ENCODE results near the gene UGGT1.

The UGGT1 gene

GRCh38 chr2:128076461-128077106 is 14.4 kb upstream of the UGGT1 start:
- Histone ChIP-seq H3K4me3 (ENCODE audit: low read length in 2 of 2) (no peak overlapping the region), H3K27ac (replicated peaks; ENCODE audit: low read length) (no peak overlapping the region), H3K18ac (ENCODE audit: low read length) (no peak overlapping the region), H4K91ac (ENCODE audit: low read depth, low read length, poor library complexity) (no peak overlapping the region), H3K9me3 (replicated peaks in 1 of 2; ENCODE audit: control insufficient read depth in 2 of 2, insufficient read depth in 1 of 2, low read depth in 1 of 2, low read length in 2 of 2) (no peaks in the 10 kb centered on the region), H2BK15ac (ENCODE audit: low read length) (no peak overlapping the region), H3K14ac (ENCODE audit: low read length) (no peak overlapping the region), H3K23ac (ENCODE audit: low read depth, low read length, poor library complexity) (no peak overlapping the region), H3K4me2 (ENCODE audit: insufficient read depth, low read length, poor library complexity, severe bottlenecking) (no peak overlapping the region), H2AK5ac (ENCODE audit: low read depth, low read length) (no peak overlapping the region), H3K27me3 (ENCODE audit: control insufficient read depth in 3 of 3, insufficient read depth in 3 of 3, low read depth in 1 of 3, low read length in 3 of 3) (peaks cover 0 to 5% (median 0%) of the 10 kb centered on the region in 3 experiments), H3K4ac (ENCODE audit: low read length) (no peak overlapping the region), H4K8ac (ENCODE audit: low read depth, low read length) (no peak overlapping the region), H3K9ac (ENCODE audit: low read depth, low read length, poor library complexity) (no peak overlapping the region), H2BK5ac (ENCODE audit: low read length) (no peak overlapping the region), H3K79me1 (ENCODE audit: low read depth, low read length) (no peaks in the 10 kb centered on the region), H3K36me3 (replicated peaks in 1 of 2; ENCODE audit: control insufficient read depth in 2 of 2, insufficient read depth in 2 of 2, low read length in 2 of 2) (no peaks in the 10 kb centered on the region), H2BK12ac (ENCODE audit: low read length) (no peak overlapping the region), H2BK120ac (ENCODE audit: low read depth, low read length) (no peak overlapping the region), H2AFZ (ENCODE audit: low read length) (no peak overlapping the region), H3K4me1 (ENCODE audit: control insufficient read depth in 2 of 2, insufficient read depth in 1 of 2, low read depth in 1 of 2, low read length in 2 of 2) (no peaks in the 10 kb centered on the region)
- DNase-seq (ENCODE audit: low spot score): no peak
- no CpG with 5 or more reads among the region's 7 CpGs for WGBS, 2 donors (ENCODE audit: extremely low coverage in 2 of 2, insufficient read length in 2 of 2, insufficient replicate concordance in 1 of 2)

GRCh38 chr2:128084757-128085156 is 6.2 kb upstream of the UGGT1 start:
- Histone ChIP-seq H3K4ac (ENCODE audit: low read length) (no peak overlapping the region), H2BK15ac (ENCODE audit: low read length) (no peak overlapping the region), H3K27ac (replicated peaks; ENCODE audit: low read length) (no peak overlapping the region), H2AFZ (ENCODE audit: low read length) (no peak overlapping the region), H3K4me3 (ENCODE audit: low read length in 2 of 2) (no peak overlapping the region), H2AK5ac (ENCODE audit: low read depth, low read length) (no peak overlapping the region), H3K27me3 (ENCODE audit: control insufficient read depth in 3 of 3, insufficient read depth in 3 of 3, low read depth in 1 of 3, low read length in 3 of 3) (peaks cover 0 to 5% (median 0%) of the 10 kb centered on the region in 3 experiments), H2BK5ac (ENCODE audit: low read length) (no peak overlapping the region), H2BK120ac (ENCODE audit: low read depth, low read length) (no peak overlapping the region), H4K8ac (ENCODE audit: low read depth, low read length) (no peak overlapping the region), H3K18ac (ENCODE audit: low read length) (no peak overlapping the region), H3K4me2 (ENCODE audit: insufficient read depth, low read length, poor library complexity, severe bottlenecking) (no peak overlapping the region), H3K9me3 (replicated peaks in 1 of 2; ENCODE audit: control insufficient read depth in 2 of 2, insufficient read depth in 1 of 2, low read depth in 1 of 2, low read length in 2 of 2) (peaks cover 0 to 3% of the 10 kb centered on the region in 2 donors), H3K79me1 (ENCODE audit: low read depth, low read length) (no peaks in the 10 kb centered on the region), H2BK12ac (ENCODE audit: low read length) (no peak overlapping the region), H4K91ac (ENCODE audit: low read depth, low read length, poor library complexity) (no peak overlapping the region), H3K36me3 (replicated peaks in 1 of 2; ENCODE audit: control insufficient read depth in 2 of 2, insufficient read depth in 2 of 2, low read length in 2 of 2) (no peaks in the 10 kb centered on the region), H3K14ac (ENCODE audit: low read length) (no peak overlapping the region), H3K23ac (ENCODE audit: low read depth, low read length, poor library complexity) (no peak overlapping the region), H3K4me1 (ENCODE audit: control insufficient read depth in 2 of 2, insufficient read depth in 1 of 2, low read depth in 1 of 2, low read length in 2 of 2) (no peaks in the 10 kb centered on the region), H3K9ac (ENCODE audit: low read depth, low read length, poor library complexity) (no peak overlapping the region)
- no peak for DNase-seq (ENCODE audit: low spot score)
- WGBS, 2 donors (ENCODE audit: extremely low coverage in 2 of 2, insufficient read length in 2 of 2, insufficient replicate concordance in 1 of 2): no CpG with 5 or more reads among the region's 5 CpGs

- DNase-seq (ENCODE audit: low spot score): no peak
Measured at GRCh38 chr2:128086244-128086643, 4.8 kb upstream of the UGGT1 start.

GRCh38 chr2:128090575-128090944 is 440 bp upstream of the UGGT1 start:
- Histone ChIP-seq H3K27ac (replicated peaks; ENCODE audit: low read length) (no peak overlapping the region), H2BK5ac (ENCODE audit: low read length) (no peak overlapping the region), H2BK120ac (ENCODE audit: low read depth, low read length) (no peak overlapping the region), H2AFZ (ENCODE audit: low read length) (peak overlapping the region; percentile 90), H4K8ac (ENCODE audit: low read depth, low read length) (no peak overlapping the region), H2AK5ac (ENCODE audit: low read depth, low read length) (no peak overlapping the region), H3K27me3 (ENCODE audit: control insufficient read depth in 3 of 3, insufficient read depth in 3 of 3, low read depth in 1 of 3, low read length in 3 of 3) (no peaks in the 10 kb centered on the region), H3K9me3 (replicated peaks in 1 of 2; ENCODE audit: control insufficient read depth in 2 of 2, insufficient read depth in 1 of 2, low read depth in 1 of 2, low read length in 2 of 2) (no peaks in the 10 kb centered on the region), H3K36me3 (replicated peaks in 1 of 2; ENCODE audit: control insufficient read depth in 2 of 2, insufficient read depth in 2 of 2, low read length in 2 of 2) (peaks cover 2 to 15% of the 10 kb centered on the region in 2 donors), H3K23ac (ENCODE audit: low read depth, low read length, poor library complexity) (no peak overlapping the region), H3K9ac (ENCODE audit: low read depth, low read length, poor library complexity) (no peak overlapping the region), H3K4me3 (ENCODE audit: low read length in 2 of 2) (peak overlapping the region; percentile 83 to 93), H2BK15ac (ENCODE audit: low read length) (no peak overlapping the region), H3K4me2 (ENCODE audit: insufficient read depth, low read length, poor library complexity, severe bottlenecking) (peak overlapping the region; percentile 43), H3K4me1 (ENCODE audit: control insufficient read depth in 2 of 2, insufficient read depth in 1 of 2, low read depth in 1 of 2, low read length in 2 of 2) (peaks cover 0 to 1% of the 10 kb centered on the region in 2 donors), H4K91ac (ENCODE audit: low read depth, low read length, poor library complexity) (no peak overlapping the region), H3K79me1 (ENCODE audit: low read depth, low read length) (peaks cover 7% of the 10 kb centered on the region), H2BK12ac (ENCODE audit: low read length) (no peak overlapping the region), H3K14ac (ENCODE audit: low read length) (no peak overlapping the region), H3K18ac (ENCODE audit: low read length) (no peak overlapping the region), H3K4ac (ENCODE audit: low read length) (no peak overlapping the region)
- WGBS, 2 donors (ENCODE audit: extremely low coverage in 2 of 2, insufficient read length in 2 of 2, insufficient replicate concordance in 1 of 2): no CpG with 5 or more reads among the region's 4 CpGs
- DNase-seq (ENCODE audit: low spot score): no peak

More at GRCh38 chr2:128086244-128086643, 4.8 kb upstream of the UGGT1 start:
- no CpG with 5 or more reads among the region's 3 CpGs for WGBS, 2 donors (ENCODE audit: extremely low coverage in 2 of 2, insufficient read length in 2 of 2, insufficient replicate concordance in 1 of 2)
- Histone ChIP-seq H2BK12ac (ENCODE audit: low read length) (no peak overlapping the region), H2AFZ (ENCODE audit: low read length) (no peak overlapping the region), H3K4me2 (ENCODE audit: insufficient read depth, low read length, poor library complexity, severe bottlenecking) (no peak overlapping the region), H2BK5ac (ENCODE audit: low read length) (no peak overlapping the region), H3K36me3 (replicated peaks in 1 of 2; ENCODE audit: control insufficient read depth in 2 of 2, insufficient read depth in 2 of 2, low read length in 2 of 2) (no peaks in the 10 kb centered on the region), H4K91ac (ENCODE audit: low read depth, low read length, poor library complexity) (no peak overlapping the region), H3K4me3 (ENCODE audit: low read length in 2 of 2) (no peak overlapping the region), H2AK5ac (ENCODE audit: low read depth, low read length) (no peak overlapping the region), H3K18ac (ENCODE audit: low read length) (no peak overlapping the region), H3K4me1 (ENCODE audit: control insufficient read depth in 2 of 2, insufficient read depth in 1 of 2, low read depth in 1 of 2, low read length in 2 of 2) (no peaks in the 10 kb centered on the region), H3K9ac (ENCODE audit: low read depth, low read length, poor library complexity) (no peak overlapping the region), H3K79me1 (ENCODE audit: low read depth, low read length) (peaks cover 2% of the 10 kb centered on the region), H4K8ac (ENCODE audit: low read depth, low read length) (no peak overlapping the region), H3K14ac (ENCODE audit: low read length) (no peak overlapping the region), H3K4ac (ENCODE audit: low read length) (no peak overlapping the region), H2BK120ac (ENCODE audit: low read depth, low read length) (no peak overlapping the region), H3K27ac (replicated peaks; ENCODE audit: low read length) (no peak overlapping the region), H2BK15ac (ENCODE audit: low read length) (no peak overlapping the region), H3K27me3 (ENCODE audit: control insufficient read depth in 3 of 3, insufficient read depth in 3 of 3, low read depth in 1 of 3, low read length in 3 of 3) (no peaks in the 10 kb centered on the region), H3K9me3 (replicated peaks in 1 of 2; ENCODE audit: control insufficient read depth in 2 of 2, insufficient read depth in 1 of 2, low read depth in 1 of 2, low read length in 2 of 2) (peaks cover 0 to 3% of the 10 kb centered on the region in 2 donors), H3K23ac (ENCODE audit: low read depth, low read length, poor library complexity) (no peak overlapping the region)
